H54 (cell line): ENCODE data around the gene ZSCAN5A.
"Not testable (repeated sequence)": the region's sequence is repeated elsewhere in the genome, so short reads cannot be mapped to it uniquely, and the experiment has no call there.

Experiments
- DNase-seq: peaks from one replicate; pipeline ENCODE4 v3.0.0; 2011; ENCODE audit warnings: low spot score, mixed read lengths; ENCODE audit not compliant: insufficient read length
- FAIRE-seq: peaks from 3 replicates; lab custom pipeline; 2011; peaks lifted over from hg19 to GRCh38; lab: Jason Lieb, UNC
- POLR2A ChIP-seq: IDR thresholded peaks from 2 replicates; pipeline ENCODE4 v1.6.1; 2011; ENCODE audit warnings: low read depth, mild to moderate bottlenecking, low read length

ZSCAN5A gene

GRCh38 chr19:56272161-56272798 lies 42.4 kb downstream of the ZSCAN5A start, which contains the start of gene EDDM13:
TSS of gene EDDM13 (plus strand) at chr19:56272748. CDS start at chr19:56272835, 87 bp downstream.
- FAIRE-seq, result no peak
- no peak for TF ChIP-seq POLR2A

GRCh38 chr19:56271151-56271550 lies 43.5 kb downstream of the ZSCAN5A start:
- no peak for FAIRE-seq
- DNase-seq, result no peak
- TF ChIP-seq POLR2A, result no peak

More at GRCh38 chr19:56272161-56272798, 42.4 kb downstream of the ZSCAN5A start, which contains the start of gene EDDM13:
- DNase-seq, result no peak

- TF ChIP-seq POLR2A, result no peak
- FAIRE-seq (no peak), DNase-seq (no peak)
Measured at GRCh38 chr19:56270676-56271075, 44.0 kb downstream of the ZSCAN5A start.

DNA sequence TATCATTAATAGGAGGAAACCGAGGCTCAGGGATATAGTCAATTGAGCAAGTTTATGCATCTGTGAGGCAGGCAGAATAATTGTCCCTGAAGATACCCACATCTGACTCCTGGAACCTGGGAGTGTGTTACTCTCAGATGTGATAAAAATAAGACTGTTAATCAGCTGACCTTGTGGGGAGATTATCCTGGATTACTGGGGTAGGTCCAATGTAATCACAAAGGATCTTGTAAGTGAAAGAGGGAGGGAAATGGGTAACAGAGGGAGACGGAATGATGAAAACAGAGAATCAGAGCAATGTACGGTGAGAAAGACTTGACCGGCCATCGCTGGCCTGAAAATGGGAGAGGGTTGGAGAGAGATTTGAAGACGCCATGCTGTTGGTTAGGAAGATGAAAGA lies 45.3 kb downstream of the ZSCAN5A start:
- DNase-seq, result no peak
- no peak for TF ChIP-seq POLR2A
- FAIRE-seq, result no peak

DNA sequence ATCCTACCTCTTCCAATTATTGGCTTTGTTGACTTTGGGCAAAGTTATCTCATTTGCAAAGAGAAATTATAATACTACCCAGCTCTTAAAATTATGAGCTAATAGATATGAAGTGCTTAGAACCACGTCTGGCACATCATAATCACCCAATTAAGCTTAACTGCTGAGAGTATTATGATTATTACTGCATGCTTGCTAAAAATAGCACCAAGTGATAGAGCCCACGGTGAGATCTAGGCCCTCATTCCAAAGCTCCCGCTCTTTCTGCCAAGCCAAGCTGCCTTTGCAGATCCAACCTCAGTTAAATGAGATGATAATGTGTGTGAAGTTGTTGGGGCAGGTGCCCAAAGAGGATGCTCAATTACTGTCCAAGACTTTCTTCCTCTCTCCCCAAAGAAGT lies 48.6 kb downstream of the ZSCAN5A start:
- FAIRE-seq (no peak), DNase-seq (no peak)
- no peak for TF ChIP-seq POLR2A

GRCh38 chr19:56263319-56263718 lies 51.3 kb downstream of the ZSCAN5A start:
- no peak for DNase-seq
- no peak for TF ChIP-seq POLR2A
- FAIRE-seq, result no peak

- DNase-seq, FAIRE-seq: not testable (repeated sequence)
Measured at GRCh38 chr19:56261932-56262331, 52.7 kb downstream of the ZSCAN5A start.

- no peak for TF ChIP-seq POLR2A
- FAIRE-seq, result no peak
- no peak for DNase-seq
Measured at GRCh38 chr19:56261145-56261544, 53.5 kb downstream of the ZSCAN5A start.

- TF ChIP-seq POLR2A, result no peak
- no peak for DNase-seq
- FAIRE-seq, result no peak
Measured at GRCh38 chr19:56258272-56258671, 56.4 kb downstream of the ZSCAN5A start.

DNA sequence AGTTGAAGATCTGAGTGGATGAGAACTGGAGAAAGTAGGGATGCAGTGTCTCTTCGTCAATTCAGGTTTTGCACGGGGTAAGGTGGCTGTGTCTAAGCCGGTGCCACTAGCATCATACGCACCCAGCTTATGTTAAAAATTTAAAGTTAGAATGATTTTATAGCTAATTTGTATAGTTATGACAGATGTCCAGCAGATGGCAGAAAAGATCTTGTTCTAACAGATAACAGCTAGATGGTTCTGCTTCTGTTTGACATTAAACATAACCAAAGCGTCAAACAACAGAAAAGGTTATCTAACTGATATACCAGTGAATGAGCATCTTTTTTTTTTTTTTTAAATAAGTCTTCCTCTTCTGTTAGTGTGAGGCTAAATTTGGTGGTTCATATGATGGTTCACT lies 60.9 kb downstream of the ZSCAN5A start:
- peak; percentile 42 for DNase-seq
- FAIRE-seq, result no peak
- TF ChIP-seq POLR2A, result no peak

DNA sequence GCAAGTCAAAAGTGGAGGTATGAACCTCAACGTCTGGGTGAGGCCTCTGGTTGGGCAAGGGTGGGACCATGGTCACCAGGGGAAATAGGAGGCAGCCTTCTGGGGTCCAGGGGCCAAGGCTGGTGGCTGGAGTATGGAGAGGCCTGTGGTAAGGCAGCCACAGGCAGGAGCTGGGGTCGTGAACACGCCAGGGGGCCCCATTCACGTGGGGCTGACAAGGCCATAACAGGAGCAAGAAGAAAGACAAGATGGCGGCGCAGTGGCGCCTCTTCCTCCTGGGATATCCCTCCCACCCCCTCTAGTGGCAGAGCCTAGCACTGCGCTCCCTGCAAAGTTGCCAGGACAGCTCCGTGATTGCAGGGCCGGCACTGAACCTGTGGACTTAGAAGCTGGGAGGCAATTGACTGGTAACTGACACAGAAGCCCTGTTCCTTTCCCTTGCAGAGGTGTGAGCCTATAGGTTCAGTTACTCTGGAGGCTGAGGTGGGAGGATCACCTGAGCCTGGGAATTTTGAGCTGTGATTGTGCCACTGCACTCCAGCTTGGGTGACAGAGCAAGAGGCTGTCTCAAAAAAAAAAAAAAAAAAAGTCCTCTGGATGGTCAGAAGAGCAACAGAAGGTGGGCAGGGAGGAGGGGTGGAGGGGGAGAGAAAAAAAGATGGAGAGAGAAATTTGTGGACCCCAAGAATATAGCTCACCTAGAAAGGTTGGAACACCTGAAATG lies 61.8 kb downstream of the ZSCAN5A start:
- DNase-seq, result peak; percentile 90
- TF ChIP-seq POLR2A, result no peak
- FAIRE-seq, result no peak

GRCh38 chr19:56248736-56249338 lies 65.8 kb downstream of the ZSCAN5A start:
- not testable (repeated sequence) for DNase-seq, FAIRE-seq

- not testable (repeated sequence) for DNase-seq, FAIRE-seq
Measured at GRCh38 chr19:56245764-56246163, 68.9 kb downstream of the ZSCAN5A start.

DNA sequence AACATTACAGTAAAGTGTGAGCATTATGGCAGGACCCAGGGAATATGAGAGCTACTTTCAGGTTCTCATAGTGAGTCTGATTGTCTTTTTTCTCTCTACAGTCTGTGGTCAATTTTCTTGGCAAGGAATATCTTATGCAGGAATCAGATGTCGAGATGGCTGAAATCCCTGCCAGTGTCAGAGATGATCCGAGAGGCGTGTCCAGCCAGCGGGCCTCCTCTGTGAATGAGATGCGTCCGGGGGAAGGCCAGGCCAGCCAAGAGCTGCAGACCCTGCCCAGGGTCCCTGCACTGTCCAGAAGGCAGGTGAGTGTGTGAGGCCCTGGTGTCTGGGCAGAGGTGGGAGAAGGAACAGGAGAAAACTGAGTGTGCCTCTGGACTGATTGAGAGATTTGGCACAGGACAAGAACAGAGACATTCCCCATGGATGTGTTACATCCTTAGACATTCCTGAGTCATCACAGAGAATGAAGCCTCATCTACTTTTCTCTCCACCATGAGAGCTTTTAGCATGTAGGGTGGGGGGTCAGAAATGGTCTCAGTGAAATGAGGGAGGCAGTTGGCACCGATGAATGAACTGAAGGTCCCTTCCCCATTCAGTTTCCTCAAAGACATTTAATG lies 69.4 kb downstream of the ZSCAN5A start:
- FAIRE-seq, result no peak
- TF ChIP-seq POLR2A, result no peak
- DNase-seq, result peak; percentile 64
